Esophagus (tissue), 2 donors: ENCODE data around the gene DSP. TPM values are rescaled to one million over a fixed set of nuclear protein-coding genes. Genes with fewer than 3 reads are reported as not detected.

Experiments used
- H3K27ac ChIP-seq, 2 donors: one replicate each; pipeline ENCODE4 v1.5.1; 2013; ENCODE audit warnings: low read depth in 2 of 2, mild to moderate bottlenecking in 2 of 2, inconsistent platforms in 1 of 2, low read length in 1 of 2, moderate library complexity in 1 of 2
- H3K27me3 ChIP-seq, 2 donors: one replicate each; pipeline ENCODE4 v1.6.1; 2013; ENCODE audit warnings: low read length in 2 of 2, control low read depth in 1 of 2, mild to moderate bottlenecking in 1 of 2; ENCODE audit not compliant: insufficient read depth in 2 of 2, control insufficient read depth in 1 of 2
- H3K36me3 ChIP-seq, 2 donors: one replicate each; pipeline ENCODE4 v1.6.1; 2013; ENCODE audit warnings: low read length in 1 of 2; ENCODE audit not compliant: control insufficient read depth in 2 of 2, insufficient read depth in 2 of 2
- H3K4me1 ChIP-seq, 2 donors: one replicate each; pipeline ENCODE4 v1.6.1; 2013; ENCODE audit warnings: low read length in 1 of 2; ENCODE audit not compliant: control insufficient read depth in 2 of 2, insufficient read depth in 2 of 2
- H3K4me3 ChIP-seq, 2 donors: one replicate each; pipeline ENCODE4 v1.5.1; 2013; ENCODE audit warnings: low read length in 2 of 2, mild to moderate bottlenecking in 2 of 2, low read depth in 1 of 2, moderate library complexity in 1 of 2
- H3K9me3 ChIP-seq, 2 donors: one replicate each; pipeline ENCODE4 v1.6.1; 2013; ENCODE audit warnings: mild to moderate bottlenecking in 2 of 2, low read depth in 1 of 2, low read length in 1 of 2, moderate library complexity in 1 of 2; ENCODE audit not compliant: control insufficient read depth in 2 of 2, insufficient read depth in 1 of 2
- WGBS, 2 donors: extraction: QIAGEN DNeasy Blood & Tissue Kit; methylation state at CpG; one replicate each; pipeline ENCODE4 v1.1.7; 2013; 5-methylcytosine and 5-hydroxymethylcytosine counted together
- polyA plus RNA-seq, 2 donors: library from polyadenylated mRNA; stranded (reverse); fragments of 200-250 nt; gene quantifications; one replicate each; pipeline ENCODE4 v1.2.3, GENCODE V29; 2013
- donor health status: healthy with polysubstance abuse.
- donor health status: Bipolar disorder and iron deficiency.

Gene DSP
- polyA plus RNA-seq, 2 donors: 182 to 349 TPM

DNA sequence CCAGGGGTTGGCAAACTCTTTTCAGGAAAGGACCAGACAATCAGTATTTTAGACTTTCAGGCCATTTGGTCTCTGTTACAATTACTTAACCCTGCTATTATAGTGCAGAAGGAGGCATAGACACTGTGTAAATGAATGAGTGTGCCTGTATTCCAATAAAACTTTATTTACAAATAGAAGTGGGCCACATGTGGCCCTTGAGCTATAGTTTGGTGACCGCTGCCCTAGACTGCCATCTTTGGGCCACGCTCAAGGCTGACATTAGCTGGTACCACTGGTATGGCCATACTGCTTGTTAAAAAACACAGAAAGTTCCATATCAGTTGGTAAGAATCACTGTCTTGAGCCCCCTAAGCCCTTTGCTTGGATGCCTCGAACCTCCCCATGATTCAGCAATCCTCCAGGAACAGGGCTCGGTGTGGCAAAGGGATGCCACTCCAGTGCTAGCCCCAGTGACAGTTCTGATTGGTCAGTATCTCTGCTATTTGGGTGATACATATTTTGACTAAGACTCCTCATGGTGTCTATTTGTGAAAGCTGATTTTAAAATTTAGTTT lies 25.2 kb downstream of the DSP start:
- 92 to 95% methylated on average over 4 of the region's 4 CpGs for WGBS, 2 donors
- Histone ChIP-seq H3K27ac (no peak overlapping the region), H3K27me3 (no peaks in the 10 kb centered on the region), H3K36me3 (peaks cover 9 to 30% of the 10 kb centered on the region in 2 donors), H3K9me3 (no peaks in the 10 kb centered on the region), H3K4me1 (no peaks in the 10 kb centered on the region), H3K4me3 (no peak overlapping the region)

DNA sequence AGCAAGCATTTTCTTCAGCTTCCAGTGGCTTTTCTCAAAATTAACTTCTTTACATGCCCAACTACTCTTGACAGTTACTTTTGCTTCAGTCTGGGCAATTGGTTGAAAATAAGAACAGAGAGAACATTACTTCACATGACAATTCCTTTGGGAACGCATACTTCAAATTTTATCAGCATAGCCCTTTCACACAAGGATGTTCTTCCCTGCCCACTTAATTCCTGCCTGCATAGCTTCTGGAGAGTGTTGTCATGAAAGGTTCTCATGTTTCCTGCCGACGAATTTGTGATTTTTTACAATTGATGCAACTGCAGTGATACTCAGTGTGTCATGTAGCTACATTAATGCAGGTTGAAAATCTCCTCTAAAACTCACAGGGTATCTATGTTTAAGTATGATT lies 26.6 kb downstream of the DSP start:
- Histone ChIP-seq H3K9me3 (no peaks in the 10 kb centered on the region), H3K4me1 (no peaks in the 10 kb centered on the region)
- 76 to 80% methylated on average over 3 of the region's 3 CpGs for WGBS, 2 donors

DNA sequence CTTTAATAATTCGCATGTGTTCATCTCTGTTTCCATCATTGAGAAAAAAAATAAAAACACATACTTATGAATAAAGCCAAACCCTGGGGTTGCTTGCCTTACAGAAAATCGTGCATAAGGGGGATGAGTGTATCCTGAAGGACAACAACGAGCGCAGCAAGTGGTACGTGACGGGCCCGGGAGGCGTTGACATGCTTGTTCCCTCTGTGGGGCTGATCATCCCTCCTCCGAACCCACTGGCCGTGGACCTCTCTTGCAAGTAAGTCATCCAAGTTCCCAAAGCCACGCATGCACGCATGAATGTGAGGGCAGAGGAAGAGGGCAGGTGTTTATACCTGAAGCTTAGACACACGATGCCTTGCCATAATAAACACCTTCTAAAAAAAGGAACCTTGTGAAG lies 27.6 kb downstream of the DSP start:
- Histone ChIP-seq H3K9me3 (no peaks in the 10 kb centered on the region), H3K4me1 (no peaks in the 10 kb centered on the region), H3K4me3 (no peak overlapping the region), H3K36me3 (peaks cover 9 to 33% of the 10 kb centered on the region in 2 donors), H3K27ac (peak overlapping the region in 1 of 2 donors; percentile 4), H3K27me3 (no peaks in the 10 kb centered on the region)
- WGBS, 2 donors: 91 to 94% methylated on average over 13 of the region's 13 CpGs

More for the DNA sequence above, 26.6 kb downstream of the DSP start:
- no peaks in the 10 kb centered on the region for H3K27me3 ChIP-seq
- H3K27ac ChIP-seq: no peak overlapping the region
- H3K4me3 ChIP-seq: no peak overlapping the region
- H3K36me3 ChIP-seq: peaks cover 9 to 36% of the 10 kb centered on the region in 2 donors

DNA sequence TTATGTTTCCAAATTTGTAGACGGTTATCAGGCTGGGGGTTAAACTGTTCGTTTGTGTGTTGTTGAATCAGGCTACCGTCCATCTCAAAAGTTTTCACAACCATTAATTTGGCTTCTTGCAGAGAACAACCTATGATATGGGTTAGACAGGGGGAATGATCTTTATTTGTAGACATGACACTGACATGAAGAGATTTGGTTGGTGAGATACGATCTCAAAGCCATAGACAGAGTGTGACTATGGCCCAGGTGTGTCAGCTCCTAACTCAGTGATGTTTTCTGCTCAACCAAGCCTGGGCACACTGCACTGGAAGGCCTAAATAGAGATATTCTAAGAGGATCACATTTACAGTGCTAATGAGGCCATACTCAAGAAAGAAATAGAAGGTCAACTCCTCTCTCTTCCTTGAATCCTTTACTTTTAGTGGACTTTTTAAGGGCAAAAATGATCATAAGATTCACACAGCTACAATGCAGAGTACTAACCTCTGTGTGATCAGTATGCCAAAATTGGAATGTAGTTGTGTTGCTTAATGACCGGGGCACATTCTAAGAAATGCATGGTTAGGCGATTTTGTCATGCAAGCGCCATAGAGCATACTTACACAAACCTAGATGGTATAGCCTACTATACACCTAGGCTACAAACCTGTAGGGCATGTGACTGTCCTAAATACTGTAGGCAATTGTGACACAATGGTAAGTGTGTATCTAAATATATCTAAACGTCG lies 30.9 kb downstream of the DSP start:
- no peaks in the 10 kb centered on the region for H3K9me3 ChIP-seq
- H3K36me3 ChIP-seq: peaks cover 3 to 28% of the 10 kb centered on the region in 2 donors
- H3K4me1 ChIP-seq: no peaks in the 10 kb centered on the region
- no peak overlapping the region for H3K4me3 ChIP-seq
- 91 to 92% methylated on average over 9 of the region's 9 CpGs for WGBS, 2 donors
- no peak overlapping the region for H3K27ac ChIP-seq
- no peaks in the 10 kb centered on the region for H3K27me3 ChIP-seq

DNA sequence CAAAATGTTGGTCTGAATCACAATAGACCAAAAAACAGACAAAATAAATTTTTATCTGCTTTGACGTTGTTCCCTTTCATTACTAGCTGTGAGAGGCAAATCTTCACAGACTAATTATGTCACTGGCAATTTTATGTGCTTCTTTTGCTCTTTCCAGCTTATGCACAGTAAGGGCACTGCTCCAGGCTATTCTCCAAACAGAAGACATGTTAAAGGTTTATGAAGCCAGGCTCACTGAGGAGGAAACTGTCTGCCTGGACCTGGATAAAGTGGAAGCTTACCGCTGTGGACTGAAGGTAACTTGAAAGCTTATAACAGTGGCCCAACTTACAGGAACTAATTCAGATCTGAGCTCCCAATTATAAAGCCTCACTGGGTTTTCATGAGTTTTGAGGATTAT lies 33.0 kb downstream of the DSP start:
- Histone ChIP-seq H3K9me3 (no peaks in the 10 kb centered on the region), H3K27ac (no peak overlapping the region), H3K36me3 (peaks cover 3 to 21% of the 10 kb centered on the region in 2 donors), H3K4me1 (no peaks in the 10 kb centered on the region), H3K4me3 (no peak overlapping the region), H3K27me3 (no peaks in the 10 kb centered on the region)
- 72 to 82% methylated on average over 2 of the region's 2 CpGs for WGBS, 2 donors

DNA sequence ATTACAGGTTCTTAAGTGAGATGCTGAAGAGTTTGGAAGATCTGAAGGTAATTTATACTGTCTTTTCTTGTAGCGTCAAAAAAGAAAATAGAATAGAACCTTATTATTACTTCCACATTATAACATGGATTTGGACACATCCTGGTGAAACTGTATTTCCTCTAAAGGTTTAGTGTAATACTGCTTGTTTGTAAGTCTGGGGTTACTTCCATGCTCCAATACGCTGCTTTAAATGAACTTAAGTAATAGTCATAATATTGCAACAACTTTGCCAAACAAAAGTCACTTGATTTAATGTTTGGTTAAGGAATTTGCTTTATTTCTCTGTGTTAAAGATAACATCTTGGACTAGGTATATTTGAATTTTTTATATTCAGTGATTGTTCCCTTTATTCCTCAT lies 37.0 kb downstream of the DSP start:
- H3K27me3 ChIP-seq: no peaks in the 10 kb centered on the region
- WGBS, 2 donors: 4 to 41% methylated on average over 2 of the region's 2 CpGs
- H3K9me3 ChIP-seq: no peaks in the 10 kb centered on the region
- H3K4me3 ChIP-seq: no peak overlapping the region
- H3K36me3 ChIP-seq: peaks cover 3 to 31% of the 10 kb centered on the region in 2 donors
- no peak overlapping the region for H3K27ac ChIP-seq
- H3K4me1 ChIP-seq: no peaks in the 10 kb centered on the region

DNA sequence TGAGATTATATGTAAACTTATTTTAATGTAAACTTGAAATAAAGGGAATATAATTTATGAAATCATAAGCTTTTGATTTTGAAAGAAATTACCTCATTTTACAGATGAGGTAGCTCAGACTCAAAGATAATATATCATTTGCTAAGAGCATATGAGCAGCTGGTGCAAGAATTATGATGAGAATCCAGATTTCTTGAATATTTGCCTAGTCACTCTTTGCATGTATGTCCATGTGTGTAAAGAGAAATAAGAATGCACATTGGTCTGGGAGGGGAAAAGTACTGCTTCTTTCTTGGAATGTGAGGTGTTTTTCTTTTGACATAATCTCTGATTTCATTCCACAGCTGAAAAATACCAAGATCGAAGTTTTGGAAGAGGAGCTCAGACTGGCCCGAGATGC lies 37.5 kb downstream of the DSP start:
- H3K4me1 ChIP-seq: no peaks in the 10 kb centered on the region
- 87 to 95% methylated on average over 2 of the region's 2 CpGs for WGBS, 2 donors

DNA sequence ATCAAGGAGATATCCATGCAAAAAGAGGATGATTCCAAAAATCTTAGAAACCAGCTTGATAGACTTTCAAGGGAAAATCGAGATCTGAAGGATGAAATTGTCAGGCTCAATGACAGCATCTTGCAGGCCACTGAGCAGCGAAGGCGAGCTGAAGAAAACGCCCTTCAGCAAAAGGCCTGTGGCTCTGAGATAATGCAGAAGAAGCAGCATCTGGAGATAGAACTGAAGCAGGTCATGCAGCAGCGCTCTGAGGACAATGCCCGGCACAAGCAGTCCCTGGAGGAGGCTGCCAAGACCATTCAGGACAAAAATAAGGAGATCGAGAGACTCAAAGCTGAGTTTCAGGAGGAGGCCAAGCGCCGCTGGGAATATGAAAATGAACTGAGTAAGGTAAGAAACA lies 38.4 kb downstream of the DSP start:
- Histone ChIP-seq H3K27me3 (no peaks in the 10 kb centered on the region), H3K4me1 (no peaks in the 10 kb centered on the region), H3K9me3 (no peaks in the 10 kb centered on the region), H3K36me3 (peaks cover 10 to 42% of the 10 kb centered on the region in 2 donors), H3K4me3 (no peak overlapping the region), H3K27ac (no peak overlapping the region)
- WGBS, 2 donors: 94 to 95% methylated on average over 9 of the region's 9 CpGs

More for the DNA sequence above, 37.5 kb downstream of the DSP start:
- Histone ChIP-seq H3K36me3 (peaks cover 4 to 35% of the 10 kb centered on the region in 2 donors), H3K9me3 (no peaks in the 10 kb centered on the region), H3K27me3 (no peaks in the 10 kb centered on the region), H3K27ac (no peak overlapping the region), H3K4me3 (no peak overlapping the region)

DNA sequence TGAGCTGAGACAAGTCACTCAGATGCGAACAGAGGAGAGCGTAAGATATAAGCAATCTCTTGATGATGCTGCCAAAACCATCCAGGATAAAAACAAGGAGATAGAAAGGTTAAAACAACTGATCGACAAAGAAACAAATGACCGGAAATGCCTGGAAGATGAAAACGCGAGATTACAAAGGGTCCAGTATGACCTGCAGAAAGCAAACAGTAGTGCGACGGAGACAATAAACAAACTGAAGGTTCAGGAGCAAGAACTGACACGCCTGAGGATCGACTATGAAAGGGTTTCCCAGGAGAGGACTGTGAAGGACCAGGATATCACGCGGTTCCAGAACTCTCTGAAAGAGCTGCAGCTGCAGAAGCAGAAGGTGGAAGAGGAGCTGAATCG lies 39.1 kb downstream of the DSP start:
- 70 to 75% methylated on average over 13 of the region's 13 CpGs for WGBS, 2 donors
- Histone ChIP-seq H3K27ac (peak overlapping the region in 1 of 2 donors; percentile 9), H3K27me3 (no peaks in the 10 kb centered on the region), H3K9me3 (no peaks in the 10 kb centered on the region), H3K4me3 (no peak overlapping the region), H3K4me1 (peaks cover 0 to 2% of the 10 kb centered on the region in 2 donors), H3K36me3 (peaks cover 10 to 44% of the 10 kb centered on the region in 2 donors)
